Panc1 (cell line): ENCODE measurements around the gene LZTS2. TPM values are rescaled to one million over a fixed set of nuclear protein-coding genes. Genes with fewer than 3 reads are reported as not detected.

Source experiments
- ATAC-seq: fragments of 200-7000 bp; cut with Tn5 transposase; 2 replicates; pipeline ENCODE4 v1.9.1; 2020; ENCODE audit warnings: mild to moderate bottlenecking, moderate library complexity
- BruUV-seq: library from RNA; stranded (reverse); fragments of 400-500 nt; replicated peaks from 2 replicates; lab custom pipeline; 2021; lab: Mats Ljungman, UMichigan
- CTCF ChIA-PET: fragments of 300-600 bp; sonication (Branson Sonifier 250); formaldehyde crosslinking; loops from one replicate; lab custom pipeline; 2022; ENCODE audit warnings: antibody characterized with exemption; lab: Charles Lee
- POLR2A ChIA-PET: fragments of 300-600 bp; sonication (Branson Sonifier 250); formaldehyde crosslinking; loops from one replicate; lab custom pipeline; 2022; ENCODE audit warnings: antibody characterized with exemption; lab: Charles Lee
- DNase-seq: peaks from one replicate; pipeline ENCODE4 v3.0.0-alpha.2; 2010; ENCODE audit warnings: low read depth, low spot score
- H3K27ac ChIP-seq: 2 replicates; pipeline ENCODE4 v1.5.1; 2011; ENCODE audit warnings: mild to moderate bottlenecking, low read length, inconsistent platforms
- H3K27me3 ChIP-seq: fragments of 200-500 bp; sonication (Bioruptor generic); 2 replicates; pipeline ENCODE4 v1.6.0; 2014; ENCODE audit warnings: low read length, inconsistent platforms; ENCODE audit not compliant: control insufficient read depth, insufficient read depth
- H3K36me3 ChIP-seq: fragments of 200-500 bp; sonication (Bioruptor generic); 2 replicates; pipeline ENCODE4 v1.5.1; 2014; ENCODE audit warnings: inconsistent platforms, mild to moderate bottlenecking, low read length, moderate library complexity; ENCODE audit not compliant: control insufficient read depth, insufficient read depth
- H3K4me1 ChIP-seq: 2 replicates; pipeline ENCODE4 v1.5.1; 2011; ENCODE audit warnings: inconsistent platforms, mild to moderate bottlenecking, low read length, moderate library complexity; ENCODE audit not compliant: control insufficient read depth, insufficient read depth
- H3K4me3 ChIP-seq, 2 experiments: 2 replicates each; pipeline ENCODE4 v1.5.1; 2011 to 2012; ENCODE audit warnings: low read depth in 2 of 2, low read length in 2 of 2, mild to moderate bottlenecking in 2 of 2, inconsistent platforms in 1 of 2, moderate library complexity in 1 of 2
- H3K9me3 ChIP-seq: fragments of 200-500 bp; sonication (Bioruptor generic); 2 replicates; pipeline ENCODE4 v1.5.1; 2014; ENCODE audit warnings: low read depth, mild to moderate bottlenecking, inconsistent platforms, low read length, moderate library complexity; ENCODE audit not compliant: control insufficient read depth, insufficient read depth
- CTCF ChIP-seq: fragments of 450-650 bp; IDR thresholded peaks from 2 replicates; pipeline ENCODE4 v1.5.1; 2017; ENCODE audit warnings: mild to moderate bottlenecking
- POLR2AphosphoS5 ChIP-seq: IDR thresholded peaks from 2 replicates; pipeline ENCODE4 v1.6.1; 2012; ENCODE audit warnings: mild to moderate bottlenecking, low read depth, low read length, moderate library complexity
- REST ChIP-seq, 2 experiments: IDR thresholded peaks; 2 replicates each; pipeline ENCODE4 v1.6.1; 2011 to 2012; ENCODE audit warnings: low read depth in 2 of 2, control low read depth in 1 of 2, low read length in 1 of 2, mild to moderate bottlenecking in 1 of 2, moderate library complexity in 1 of 2; ENCODE audit not compliant: insufficient read depth in 1 of 2
- SIN3A ChIP-seq: IDR thresholded peaks from 2 replicates; pipeline ENCODE4 v1.6.1; 2012; ENCODE audit warnings: low read depth, mild to moderate bottlenecking, low read length, moderate library complexity, borderline replicate concordance; ENCODE audit not compliant: insufficient read depth
- TCF7L2 ChIP-seq: IDR thresholded peaks from 2 replicates; pipeline ENCODE4 v1.6.1; 2011; ENCODE audit warnings: mild to moderate bottlenecking, low read depth, low read length, inconsistent platforms
- in situ Hi-C: cut with HindIII; loops from 2 replicates; pipeline ENCODE4 v1.10.0; 2016; ENCODE audit warnings: low sequenced_read_pairs, low pct_unique_long_range_greater_than_20kb
- intact Hi-C: fragments of 100-400 bp; cut with micrococcal nuclease; formaldehyde crosslinking; loops from one replicate; pipeline ENCODE4 v1.10.0; 2022; ENCODE audit not compliant: unreplicated experiment
- total RNA-seq: library from RNA; stranded (reverse); gene quantifications from one replicate; pipeline ENCODE4 v1.2.1, GENCODE V29; 2021; ENCODE audit not compliant: unreplicated experiment

The LZTS2 gene
- total RNA-seq, 1 experiment from 2014 or later, result 65.5 TPM

DNA sequence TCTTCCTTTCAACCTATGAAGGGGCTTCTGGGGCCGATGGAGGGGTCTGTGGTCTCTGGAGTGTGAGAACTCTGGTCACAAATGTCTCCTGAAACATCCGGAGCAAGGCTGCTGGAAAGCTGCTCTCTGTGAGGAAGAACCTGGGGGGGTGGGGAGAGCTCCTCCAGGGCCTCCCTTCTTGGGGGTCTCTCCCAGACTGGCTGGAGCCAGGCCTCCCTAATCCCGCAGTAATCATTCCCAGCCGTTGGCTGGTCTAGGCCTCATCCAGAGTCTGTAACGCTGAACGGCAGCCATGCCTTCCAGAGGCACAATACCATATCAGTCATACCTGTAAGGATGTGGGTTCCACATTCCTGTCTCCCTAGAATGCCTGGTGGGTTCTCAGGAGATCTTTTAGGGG is 4.4 kb upstream of the LZTS2 start:
- ATAC-seq, result no peak
- Histone ChIP-seq H3K4me1 (peaks cover 26% of the 10 kb centered on the region), H3K4me3 (no peak overlapping the region), H3K27me3 (no peaks in the 10 kb centered on the region), H3K9me3 (no peaks in the 10 kb centered on the region), H3K27ac (no peak overlapping the region; the same call in none of the 2 replicates), H3K36me3 (peaks cover 14% of the 10 kb centered on the region)
- CTCF ChIA-PET, result interaction anchor here (1.5 kb wide), 1 partner anchor 16 kb away, joined by 6 read pairs; no protein-coding TSS in a partner anchor
- TF ChIP-seq TCF7L2 (no peak), POLR2AphosphoS5 (no peak), SIN3A (no peak), REST (IDR thresholded peaks at IDR 0.05; ENCODE audit: insufficient read depth in 1 of 2, low read depth in 2 of 2, low read length in 1 of 2) (no peak), CTCF (no peak)
- POLR2A ChIA-PET, result no interaction called here
- in situ Hi-C loops (no loop called here), intact Hi-C loops (no loop called here)
- no TSS peak for BruUV-seq
- no peak for DNase-seq

DNA sequence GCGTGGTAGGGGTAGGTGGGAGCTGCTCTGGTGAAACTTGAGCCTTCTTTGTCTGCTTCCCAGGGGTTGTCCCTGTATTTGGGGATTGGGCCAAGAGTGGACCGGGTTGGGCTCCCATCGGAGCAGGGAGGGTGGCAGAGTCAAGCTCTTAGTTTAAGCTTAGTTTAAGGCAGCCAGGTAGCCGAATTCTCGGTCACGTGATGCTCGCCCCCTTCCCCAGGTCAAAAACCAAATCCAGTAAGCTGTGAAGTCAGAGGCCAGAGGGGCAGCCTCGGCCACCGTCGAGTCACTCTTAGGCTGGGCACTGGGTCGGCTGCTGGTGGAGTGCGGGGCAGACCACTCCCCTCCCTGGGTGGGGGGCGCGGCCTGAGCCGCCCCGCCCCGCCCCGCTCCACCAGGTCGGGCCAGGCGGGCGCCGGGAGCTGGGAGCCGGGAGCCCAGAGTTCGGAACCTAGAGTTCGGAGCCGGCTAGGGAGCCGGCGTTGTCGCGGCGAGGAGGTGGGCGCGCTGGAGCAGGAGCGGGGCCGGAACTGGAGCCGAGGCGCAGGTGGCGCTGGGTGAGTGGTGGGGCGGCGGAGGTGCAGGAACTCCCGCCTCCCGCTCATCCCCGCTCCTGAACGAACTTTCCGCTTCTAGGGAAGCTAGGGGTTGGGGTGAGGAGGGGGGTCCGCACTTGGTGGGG is 2.8 kb upstream of the LZTS2 start:
- ChIA-PET CTCF (interaction anchor here (1.0 to 1.8 kb wide), 5 partner anchors 15 to 53 kb away, joined by 3 to 11 read pairs (median 6); partner anchors contain the start of gene SEMA4G), POLR2A (interaction anchor here (0.5 to 1.1 kb wide), 3 partner anchors 16 to 253 kb away, joined by 3 to 5 read pairs (median 4); partner anchors contain the start of gene KAZALD1)
- Histone ChIP-seq H3K9me3 (no peaks in the 10 kb centered on the region), H3K27ac (peak overlapping the region; percentile 96), H3K27me3 (no peaks in the 10 kb centered on the region), H3K36me3 (peaks cover 7% of the 10 kb centered on the region; the same call in 1 of the 2 replicates), H3K4me1 (peaks cover 40% of the 10 kb centered on the region), H3K4me3 (peak overlapping the region; percentile 74 to 87)
- intact Hi-C loops, result no loop called here
- no TSS peak for BruUV-seq
- in situ Hi-C loops, result no loop called here
- no peak for TF ChIP-seq SIN3A
- TF ChIP-seq CTCF, result no peak
- no peak for TF ChIP-seq TCF7L2
- TF ChIP-seq POLR2AphosphoS5, result no peak; the same call in 1 of the 2 replicates
- no peak for TF ChIP-seq REST (IDR thresholded peaks at IDR 0.05; ENCODE audit: insufficient read depth in 1 of 2, low read depth in 2 of 2, low read length in 1 of 2)
- no peak for DNase-seq
- peak; percentile 50 for ATAC-seq
